SK-N-MC (cell line): ENCODE results near the gene WWC1.

ENCODE experiments used
- EZH2 ChIP-seq: fragments of 200-600 bp; sonication (generic); IDR thresholded peaks from one replicate; pipeline ENCODE4 v1.6.1; 2017; ENCODE audit warnings: antibody characterized with exemption
- POLR2AphosphoS5 ChIP-seq: IDR thresholded peaks from 2 replicates; pipeline ENCODE4 v1.6.1; 2012; ENCODE audit warnings: mild to moderate bottlenecking, low read depth, low read length, borderline replicate concordance

DNA sequence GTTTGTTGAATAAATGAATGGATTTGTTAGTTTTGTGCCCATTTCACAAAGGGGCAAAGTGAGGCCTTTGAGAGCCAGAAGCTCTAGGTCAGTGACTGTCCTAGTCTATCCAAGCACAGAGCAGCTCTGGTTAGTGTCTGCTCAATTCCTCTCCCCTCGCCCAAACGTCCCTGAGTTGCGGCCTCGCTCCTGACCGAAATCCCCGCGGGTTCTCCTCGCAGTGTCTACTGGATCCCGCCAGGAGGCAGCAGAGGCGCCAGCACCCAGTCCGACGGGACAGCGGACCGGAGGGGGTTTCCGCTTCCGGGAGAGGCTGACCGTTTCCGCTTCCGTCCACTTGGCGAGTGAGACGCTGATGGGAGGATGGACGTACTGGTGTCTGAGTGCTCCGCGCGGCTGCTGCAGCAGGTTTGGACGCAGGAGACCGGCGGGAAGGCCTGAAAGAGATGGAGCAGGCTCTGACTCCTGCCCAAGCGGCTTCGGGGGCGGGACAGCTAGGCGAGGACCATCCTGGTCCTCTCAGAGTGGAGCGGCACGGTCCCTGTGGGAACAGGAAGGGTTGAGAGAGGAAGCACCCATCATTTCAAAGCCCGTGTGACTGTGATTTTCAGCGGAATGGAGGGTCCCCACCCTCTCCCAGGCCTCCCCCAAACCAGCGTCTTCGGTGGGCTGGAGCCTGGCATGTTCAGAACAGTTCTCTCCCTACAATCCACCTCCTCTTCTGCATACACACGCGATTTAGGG, 194.9 kb downstream of the WWC1 start, which contains the start of gene RARS1:
- TF ChIP-seq POLR2AphosphoS5 (peak; percentile 99), EZH2 (no peak)
